Cerebellar nuclear complex (tissue), 1 donor: Measurements from ENCODE around the gene DNAH17.

Experiments used
- DNase-seq, 2 experiments: peaks; one replicate each; lab custom pipeline; 2025; lab: John Stamatoyannopoulos, UW

DNAH17 gene

GRCh38 chr17:78393575-78393974 lies 183.6 kb downstream of the DNAH17 start:
- DNase-seq, result no peak

- DNase-seq, result no peak
These were observed 184.9 kb downstream of the DNAH17 start for GRCh38 chr17:78392295-78392694.

- DNase-seq, result no peak
These were observed 185.4 kb downstream of the DNAH17 start for GRCh38 chr17:78391843-78392242.

GRCh38 chr17:78391051-78391431 lies 186.2 kb downstream of the DNAH17 start:
- DNase-seq, result no peak

GRCh38 chr17:78390241-78391050 lies 186.8 kb downstream of the DNAH17 start:
- DNase-seq, result no peak

- DNase-seq, result no peak
These were observed 188.9 kb downstream of the DNAH17 start for GRCh38 chr17:78387977-78388941.

- no peak for DNase-seq
These were observed 192.6 kb downstream of the DNAH17 start for GRCh38 chr17:78384479-78385175.

- no peak for DNase-seq
These were observed 193.3 kb downstream of the DNAH17 start for GRCh38 chr17:78383725-78384471.

- no peak for DNase-seq
These were observed 195.5 kb downstream of the DNAH17 start for GRCh38 chr17:78381601-78382232.

- no peak for DNase-seq
These were observed 196.8 kb downstream of the DNAH17 start for GRCh38 chr17:78380370-78380769.

GRCh38 chr17:78379131-78379491 lies 198.1 kb downstream of the DNAH17 start:
- DNase-seq, result no peak

GRCh38 chr17:78378225-78379130 lies 198.7 kb downstream of the DNAH17 start, which contains the start of gene PGS1:
Gene PGS1 (plus strand): TSS chr17:78378649. CDS start chr17:78378666, 17 bp downstream.
- DNase-seq, result no peak

GRCh38 chr17:78377858-78378224 lies 199.4 kb downstream of the DNAH17 start:
- no peak for DNase-seq

GRCh38 chr17:78376161-78376560 lies 201.0 kb downstream of the DNAH17 start:
- no peak for DNase-seq

- no peak for DNase-seq
These were observed 201.6 kb downstream of the DNAH17 start for GRCh38 chr17:78375401-78376151.

- DNase-seq, result no peak
These were observed 202.4 kb downstream of the DNAH17 start for GRCh38 chr17:78374631-78375274.

- no peak for DNase-seq
These were observed 203.0 kb downstream of the DNAH17 start for GRCh38 chr17:78374189-78374588.
